ENCODE results near the gene B4GALNT4.
"Not testable (repeated sequence)": the region's sequence is repeated elsewhere in the genome, so short reads cannot be mapped to it uniquely, and the experiment has no call there.

Gene B4GALNT4, protein sequence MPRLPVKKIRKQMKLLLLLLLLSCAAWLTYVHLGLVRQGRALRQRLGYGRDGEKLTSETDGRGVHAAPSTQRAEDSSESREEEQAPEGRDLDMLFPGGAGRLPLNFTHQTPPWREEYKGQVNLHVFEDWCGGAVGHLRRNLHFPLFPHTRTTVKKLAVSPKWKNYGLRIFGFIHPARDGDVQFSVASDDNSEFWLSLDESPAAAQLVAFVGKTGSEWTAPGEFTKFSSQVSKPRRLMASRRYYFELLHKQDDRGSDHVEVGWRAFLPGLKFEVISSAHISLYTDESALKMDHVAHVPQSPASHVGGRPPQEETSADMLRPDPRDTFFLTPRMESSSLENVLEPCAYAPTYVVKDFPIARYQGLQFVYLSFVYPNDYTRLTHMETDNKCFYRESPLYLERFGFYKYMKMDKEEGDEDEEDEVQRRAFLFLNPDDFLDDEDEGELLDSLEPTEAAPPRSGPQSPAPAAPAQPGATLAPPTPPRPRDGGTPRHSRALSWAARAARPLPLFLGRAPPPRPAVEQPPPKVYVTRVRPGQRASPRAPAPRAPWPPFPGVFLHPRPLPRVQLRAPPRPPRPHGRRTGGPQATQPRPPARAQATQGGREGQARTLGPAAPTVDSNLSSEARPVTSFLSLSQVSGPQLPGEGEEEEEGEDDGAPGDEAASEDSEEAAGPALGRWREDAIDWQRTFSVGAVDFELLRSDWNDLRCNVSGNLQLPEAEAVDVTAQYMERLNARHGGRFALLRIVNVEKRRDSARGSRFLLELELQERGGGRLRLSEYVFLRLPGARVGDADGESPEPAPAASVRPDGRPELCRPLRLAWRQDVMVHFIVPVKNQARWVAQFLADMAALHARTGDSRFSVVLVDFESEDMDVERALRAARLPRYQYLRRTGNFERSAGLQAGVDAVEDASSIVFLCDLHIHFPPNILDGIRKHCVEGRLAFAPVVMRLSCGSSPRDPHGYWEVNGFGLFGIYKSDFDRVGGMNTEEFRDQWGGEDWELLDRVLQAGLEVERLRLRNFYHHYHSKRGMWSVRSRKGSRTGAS

GRCh38 chr11:369336-370018 is at the start of gene B4GALNT4:
TSS of gene B4GALNT4 (plus strand) at chr11:369499. CDS start at chr11:369804, 305 bp downstream.
- no peak for DNase-seq (ENCODE audit: low read depth, low spot score)

GRCh38 chr11:319888-320273 is 49.4 kb upstream of the B4GALNT4 start:
- DNase-seq (ENCODE audit: low read depth, low spot score) = not testable (repeated sequence)

DNA sequence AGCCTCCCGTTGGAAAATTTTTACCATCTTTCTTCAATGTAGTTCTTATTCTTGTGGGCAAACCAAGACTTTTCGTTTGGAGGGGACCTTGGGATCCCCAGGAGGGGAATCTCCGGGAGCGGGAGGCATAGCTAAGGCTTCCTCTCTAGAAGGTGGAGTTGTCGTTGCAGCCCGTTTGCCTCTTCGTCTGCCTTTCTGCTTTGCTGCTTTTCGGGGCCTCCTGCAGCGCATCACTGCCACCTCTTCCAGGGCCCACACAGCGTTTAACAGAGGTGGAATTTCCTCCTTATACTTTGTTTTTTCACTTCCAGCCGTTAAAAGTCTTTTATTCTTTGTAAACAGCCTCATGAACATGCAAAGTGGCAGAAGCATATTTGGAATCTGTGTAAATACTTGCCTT is 45.1 kb upstream of the B4GALNT4 start:
- no peak for DNase-seq (ENCODE audit: low read depth, low spot score)

DNA sequence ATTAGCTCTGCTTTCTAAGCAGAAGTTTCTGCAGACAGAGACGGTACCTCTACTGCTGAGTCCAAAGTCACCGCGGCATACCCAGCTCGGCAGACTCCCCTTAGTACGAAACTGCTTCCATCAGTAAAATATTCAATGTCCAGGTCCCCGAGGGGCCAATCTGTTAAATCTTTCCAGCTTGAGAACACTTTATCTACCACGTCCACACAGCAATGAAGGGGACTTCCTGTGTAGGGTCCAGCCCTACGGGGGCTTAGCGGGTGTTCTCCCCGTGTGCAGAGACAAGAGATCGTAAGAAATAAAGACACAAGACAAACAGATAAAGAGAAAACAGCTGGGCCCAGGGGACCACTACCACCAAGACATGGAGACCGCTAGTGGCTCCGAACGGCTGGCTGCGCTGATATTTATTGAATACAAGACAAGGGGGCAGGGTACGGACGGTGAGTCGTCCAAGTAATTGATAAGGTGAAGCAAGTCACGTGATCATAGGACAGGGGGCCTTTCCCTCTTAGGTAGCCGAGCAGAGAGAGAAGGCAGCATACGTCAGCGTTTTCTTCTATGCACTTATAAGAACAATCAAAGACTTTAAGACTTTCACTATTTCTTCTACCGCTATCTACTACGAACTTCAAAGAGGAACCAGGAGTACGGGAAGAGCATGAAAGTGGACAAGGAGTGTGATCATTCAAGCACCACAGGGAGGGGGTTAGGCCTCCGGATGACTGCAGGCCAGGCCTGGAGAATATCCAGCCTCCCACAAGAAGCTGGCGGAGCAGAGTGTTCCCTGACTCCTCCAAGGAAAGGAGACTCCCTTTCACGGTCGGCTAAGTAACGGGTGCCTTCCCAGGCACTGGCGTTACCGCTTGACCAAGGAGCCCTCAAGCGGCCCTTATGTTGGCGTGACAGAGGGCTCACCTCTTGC is 44.4 kb upstream of the B4GALNT4 start:
- DNase-seq (ENCODE audit: low read depth, low spot score) = not testable (repeated sequence)

DNA sequence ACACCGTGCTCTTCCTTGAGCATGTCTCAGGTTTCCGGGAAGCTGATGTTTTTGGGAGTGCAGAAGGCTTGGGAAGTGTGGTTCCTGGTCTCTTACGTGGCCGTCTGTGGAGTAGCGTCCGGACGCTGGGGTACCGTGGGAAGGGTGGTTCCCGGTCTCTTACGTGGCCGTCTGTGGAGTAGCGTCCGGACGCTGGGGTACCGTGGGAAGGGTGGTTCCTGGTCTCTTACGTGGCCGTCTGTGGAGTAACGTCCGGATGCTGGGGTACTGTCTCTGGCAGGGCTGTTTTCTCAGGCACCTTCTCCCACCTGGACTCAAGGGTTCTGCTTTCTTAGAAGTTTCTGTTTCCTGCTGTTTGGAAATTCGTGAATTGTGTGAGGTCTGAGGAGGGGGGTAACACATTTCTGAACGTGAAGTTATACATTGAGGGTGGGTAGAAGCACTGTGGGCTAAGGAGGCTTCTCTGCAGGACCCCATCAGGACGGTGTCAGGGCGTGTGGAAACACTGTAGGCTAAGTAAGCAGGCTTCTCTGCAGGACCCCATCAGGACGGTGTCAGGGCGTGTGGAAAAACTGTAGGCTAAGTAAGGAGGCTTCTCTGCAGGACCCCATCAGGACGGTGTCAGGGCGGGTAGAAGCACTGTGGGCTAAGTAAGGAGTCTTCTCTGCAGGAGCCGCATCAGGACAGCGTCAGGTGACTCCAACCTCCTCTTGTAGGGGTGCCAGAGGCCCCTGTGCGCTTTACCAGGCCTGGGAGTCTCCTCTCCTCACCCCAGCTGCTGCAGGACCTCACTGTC is 43.3 kb upstream of the B4GALNT4 start:
- DNase-seq (ENCODE audit: low read depth, low spot score) = no peak

DNA sequence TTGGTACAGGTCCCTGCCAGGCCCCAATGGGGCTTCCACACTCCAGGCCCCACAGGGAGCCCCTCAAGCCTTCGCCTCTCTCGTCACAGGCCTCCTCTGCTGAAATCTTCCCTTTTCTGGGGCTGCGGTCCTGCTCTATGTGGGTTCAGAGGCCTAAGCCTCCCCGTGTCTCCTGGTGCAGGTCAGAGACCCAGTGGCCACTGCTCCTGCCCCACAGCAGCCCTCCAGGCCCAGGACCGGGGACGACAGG is 42.8 kb upstream of the B4GALNT4 start:
- DNase-seq (ENCODE audit: low read depth, low spot score) = no peak

GRCh38 chr11:326842-327580 is 42.3 kb upstream of the B4GALNT4 start:
- peak; percentile 64 for DNase-seq (ENCODE audit: low read depth, low spot score)

DNA sequence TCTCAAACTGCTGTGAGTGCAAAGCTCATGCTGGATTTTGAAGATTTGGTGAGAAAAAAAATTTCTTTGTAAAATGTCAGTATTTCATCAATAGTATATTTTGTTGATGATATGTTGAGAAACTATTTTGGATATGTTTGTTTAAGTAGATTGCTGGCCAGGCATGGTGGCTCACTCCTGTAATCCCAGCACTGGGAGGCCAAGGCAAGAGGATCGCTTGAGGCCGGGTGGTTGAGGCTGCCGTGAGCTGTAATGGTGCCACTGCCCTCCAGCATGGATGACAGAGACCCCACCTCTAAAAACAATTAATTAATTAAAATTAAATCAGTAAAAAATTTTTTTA is 41.7 kb upstream of the B4GALNT4 start:
- DNase-seq (ENCODE audit: low read depth, low spot score) = no peak

DNA sequence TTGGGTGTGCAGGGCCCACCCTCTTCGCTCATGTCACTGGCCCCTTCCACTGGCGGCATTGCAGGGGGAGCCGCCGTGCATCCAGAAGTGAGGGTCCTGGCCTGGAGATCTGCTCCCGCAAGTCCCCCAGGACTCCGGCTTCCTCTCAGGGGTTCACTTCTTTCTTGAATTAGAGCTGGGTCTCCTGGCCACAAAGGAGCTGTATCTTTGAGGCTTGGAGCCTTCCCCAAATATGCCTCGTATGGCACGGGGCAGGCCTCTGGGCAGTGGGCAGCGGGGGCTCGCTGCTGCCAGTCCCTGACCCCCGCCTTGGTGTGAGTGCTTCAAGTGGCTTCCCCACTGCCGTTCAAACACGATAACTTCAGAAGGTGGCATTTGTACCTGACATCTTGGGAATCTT is 41.3 kb upstream of the B4GALNT4 start:
- DNase-seq (ENCODE audit: low read depth, low spot score) = no peak

- not testable (repeated sequence) for DNase-seq (ENCODE audit: low read depth, low spot score)
Measured at GRCh38 chr11:328516-329100, 40.7 kb upstream of the B4GALNT4 start.

GRCh38 chr11:329886-330253 is 39.4 kb upstream of the B4GALNT4 start:
- DNase-seq (ENCODE audit: low read depth, low spot score) = no peak

DNA sequence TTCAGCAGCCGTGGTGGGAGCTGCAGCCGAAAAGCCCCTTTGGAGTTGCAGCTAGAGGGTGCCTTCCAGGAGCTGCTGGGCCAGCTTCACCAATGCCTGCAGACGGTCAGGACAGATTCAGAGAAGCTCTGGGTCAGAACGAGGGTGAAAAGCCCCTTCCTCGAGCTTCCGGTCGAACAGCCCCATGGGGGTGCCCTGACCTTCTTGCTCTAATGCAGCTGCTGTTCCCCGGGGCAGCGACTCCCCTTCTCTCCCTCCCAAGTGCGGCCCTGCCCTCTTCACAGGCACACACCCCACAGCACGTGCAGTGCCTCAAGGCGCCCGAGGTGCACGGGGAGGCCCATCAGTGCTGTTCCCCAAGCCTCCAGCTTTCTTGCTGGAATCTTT is 39.0 kb upstream of the B4GALNT4 start:
- no peak for DNase-seq (ENCODE audit: low read depth, low spot score)

DNA sequence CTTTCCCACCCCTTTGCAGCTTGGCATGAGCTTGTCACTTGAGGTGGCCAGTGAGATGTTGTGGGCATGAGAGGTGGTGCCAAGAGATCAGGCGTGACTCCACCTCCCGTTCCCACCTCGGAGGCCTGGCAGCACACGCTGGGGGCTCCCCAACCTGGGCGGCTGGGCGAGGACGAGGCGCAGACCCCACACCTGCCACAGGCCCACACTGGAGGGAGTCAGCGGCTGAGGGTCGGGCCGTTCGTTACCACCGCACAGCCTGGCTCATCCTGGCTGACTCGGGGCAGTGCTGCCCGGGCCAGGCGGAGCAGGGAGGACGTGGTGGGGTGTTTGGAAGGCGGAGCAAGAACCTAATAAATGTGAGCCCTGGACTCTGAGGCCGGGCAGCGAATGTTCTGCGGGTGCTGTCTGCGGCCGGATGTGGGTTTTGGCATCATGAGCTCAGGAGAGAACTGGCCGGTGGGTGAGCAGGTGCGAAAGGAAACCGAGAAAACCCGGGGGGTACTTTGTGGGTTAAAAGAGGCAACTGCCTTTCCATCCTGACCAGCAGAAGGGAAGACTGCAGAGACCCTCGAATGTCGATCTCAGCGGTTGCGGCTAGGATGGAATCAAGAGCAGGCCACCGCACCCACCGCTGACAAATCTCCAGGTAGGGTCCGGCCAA is 38.5 kb upstream of the B4GALNT4 start:
- DNase-seq (ENCODE audit: low read depth, low spot score) = no peak

DNA sequence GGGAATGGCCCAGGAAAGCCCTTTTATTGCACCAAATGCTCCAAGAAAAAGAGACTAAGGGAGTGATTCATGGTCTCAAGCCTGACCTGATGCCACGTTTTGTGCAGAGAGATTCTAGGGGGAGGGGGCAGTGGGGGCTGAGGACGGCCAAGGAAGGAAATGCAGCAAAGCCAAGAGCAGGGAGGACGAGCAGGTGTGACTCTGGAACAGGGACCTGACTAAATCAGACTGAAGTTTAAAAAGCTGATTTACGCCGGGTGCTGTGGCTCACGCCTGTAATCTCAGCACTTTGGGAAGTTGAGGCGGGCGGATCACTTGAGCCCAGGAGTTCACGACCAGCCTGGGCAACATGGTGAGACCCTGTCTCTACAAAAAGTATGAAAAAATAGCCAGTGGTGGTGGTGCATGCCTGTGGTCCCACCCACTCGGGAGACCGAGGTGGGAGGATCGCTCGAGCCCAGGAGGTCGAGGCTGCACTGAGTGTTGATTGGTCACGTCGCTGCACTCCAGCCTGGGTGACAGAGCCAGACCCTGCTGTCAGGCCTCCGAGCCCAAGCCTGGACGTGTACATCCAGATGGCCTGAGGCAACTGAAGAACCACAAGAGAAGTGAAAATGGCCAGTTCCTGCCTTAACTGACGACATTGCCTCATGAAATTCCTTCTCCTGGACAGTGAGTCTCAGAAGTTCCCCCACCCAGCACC is 37.8 kb upstream of the B4GALNT4 start:
- no peak for DNase-seq (ENCODE audit: low read depth, low spot score)

DNA sequence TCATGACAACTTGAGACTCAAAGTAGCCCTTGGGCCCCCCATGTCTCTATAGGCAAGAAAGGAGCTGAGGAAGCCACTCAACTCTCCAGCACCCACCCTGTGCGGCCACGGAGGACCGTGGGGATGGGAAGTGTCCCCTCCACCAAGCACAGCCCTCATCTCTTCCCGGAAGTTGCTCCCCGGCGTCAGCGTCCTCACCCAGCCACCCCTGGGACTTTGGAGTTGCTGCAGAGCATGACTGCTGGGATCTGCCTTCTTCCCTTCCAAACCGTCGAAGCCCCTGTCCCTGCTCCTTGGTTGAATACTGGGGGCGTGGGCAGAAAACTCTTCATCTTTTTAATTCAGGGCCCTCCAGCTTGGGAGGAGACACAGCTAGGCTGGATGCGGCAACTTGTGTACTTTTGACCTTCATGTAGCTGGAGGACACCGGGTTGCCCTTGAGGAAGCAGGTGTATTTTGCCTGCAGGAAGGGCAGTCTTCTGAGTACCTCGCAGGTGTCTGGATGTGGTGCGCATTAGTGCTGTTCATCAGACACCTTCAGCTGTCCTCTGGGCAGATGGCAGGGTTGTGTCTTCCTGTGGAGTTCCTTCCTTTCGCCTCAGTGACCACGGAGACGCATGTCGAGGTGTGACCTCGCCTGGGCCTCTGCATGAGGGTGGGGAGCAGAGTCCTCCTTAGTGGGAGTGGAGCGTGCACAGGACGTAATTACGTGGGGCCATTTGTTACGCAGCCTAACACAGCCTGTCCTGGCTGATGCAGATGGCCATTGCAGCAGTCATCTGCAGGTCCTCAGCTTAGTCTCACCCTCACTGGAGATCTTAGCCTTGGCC is 36.4 kb upstream of the B4GALNT4 start:
- no peak for DNase-seq (ENCODE audit: low read depth, low spot score)

DNA sequence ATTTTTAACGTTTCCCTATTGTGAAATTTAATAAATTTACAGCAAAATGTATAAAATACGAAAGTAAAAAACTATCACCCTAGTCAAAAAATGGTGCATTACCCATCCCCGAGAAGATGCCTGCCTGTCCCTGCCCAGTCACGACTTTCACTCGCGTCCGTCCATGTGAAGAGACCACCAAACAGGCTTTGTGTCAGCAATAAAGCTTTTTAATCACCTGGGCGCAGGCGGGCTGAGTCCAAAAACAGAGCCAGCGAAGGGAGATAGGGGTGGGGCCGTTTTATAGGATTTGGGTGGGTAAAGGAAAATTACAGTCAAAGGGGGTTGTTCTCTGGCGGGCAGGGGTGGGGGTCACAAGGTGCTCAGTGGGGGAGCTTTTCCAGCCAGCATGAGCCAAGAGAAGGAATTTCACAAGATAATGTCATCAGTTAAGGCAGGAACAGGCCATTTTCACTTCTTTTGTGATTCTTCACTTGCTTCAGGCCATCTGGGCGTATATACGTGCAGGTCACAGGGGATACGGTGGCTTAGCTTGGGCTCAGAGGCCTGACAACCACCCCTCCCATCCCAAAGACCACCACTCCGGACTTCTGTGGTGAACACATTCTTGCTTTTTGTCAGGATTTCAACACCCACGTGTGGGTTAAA is 35.6 kb upstream of the B4GALNT4 start:
- not testable (repeated sequence) for DNase-seq (ENCODE audit: low read depth, low spot score)

All from smooth muscle cell of the brain vasculature (primary cell).